K562 (cell line): Measurements from ENCODE around the gene CYRIA. TPM values are rescaled to one million over a fixed set of nuclear protein-coding genes. Genes with fewer than 3 reads are reported as not detected.

Source experiments
- ATAC-seq: fragments of 200-7000 bp; cut with Tn5 transposase; 3 replicates; pipeline ENCODE4 v1.9.1; 2020; ENCODE audit warnings: moderate library complexity
- BruUV-seq: library from RNA; stranded (reverse); fragments of 400-500 nt; replicated peaks from 2 replicates; lab custom pipeline; 2021; lab: Mats Ljungman, UMichigan
- CTCF ChIA-PET: fragments of 300-600 bp; formaldehyde crosslinking; extraction: SDS; loops from one replicate; lab custom pipeline; 2021; ENCODE audit warnings: low intra/inter-chr PET ratio; lab: Yijun Ruan, JAX
- POLR2A ChIA-PET: fragments of 300-600, 350-650 bp; sonication (Branson Sonifier 250); formaldehyde crosslinking; extraction: SDS; loops from one replicate; lab custom pipeline; 2021; ENCODE audit warnings: antibody characterized with exemption, inconsistent platforms; lab: Yijun Ruan, JAX
- DNase-seq, 4 experiments: peaks; one replicate each; pipeline versions ENCODE4 v3.0.0 to v3.0.0-alpha.2; 2011 to 2018; ENCODE audit warnings: low spot score in 3 of 4, mixed read lengths in 3 of 4; ENCODE audit errors: extremely low read depth in 1 of 4
- FAIRE-seq: peaks from 2 replicates; lab custom pipeline; 2011; peaks lifted over from hg19 to GRCh38; lab: Jason Lieb, UNC
- H2AFZ ChIP-seq: 2 replicates; pipeline ENCODE4 v1.6.0; 2011; ENCODE audit warnings: low read depth, low read length, control low read depth, inconsistent platforms
- H3K27ac ChIP-seq: fragments of 200-600 bp; 3 replicates; pipeline ENCODE4 v1.8.0; 2011; ENCODE audit warnings: low read depth, mild to moderate bottlenecking, control low read depth, inconsistent platforms, low read length, moderate library complexity, mixed read lengths; ENCODE audit errors: extremely low read depth
- H3K27me3 ChIP-seq, 2 experiments: fragments of 300-600 bp in 1 of 2; 2 replicates in 1 of 2; 3 replicates in 1 of 2; pipeline versions ENCODE4 v1.6.0 to v1.8.0; 2011; ENCODE audit warnings: inconsistent platforms in 2 of 2, low read length in 2 of 2, mild to moderate bottlenecking in 1 of 2, mixed read lengths in 1 of 2, moderate library complexity in 1 of 2; ENCODE audit not compliant: control insufficient read depth in 2 of 2, insufficient read depth in 2 of 2
- H3K36me3 ChIP-seq: fragments of 300-600 bp; 3 replicates; pipeline ENCODE4 v1.8.0; 2011; ENCODE audit warnings: mild to moderate bottlenecking, low read length, inconsistent platforms; ENCODE audit not compliant: control insufficient read depth, insufficient read depth
- H3K4me1 ChIP-seq, 2 experiments: fragments of 200-600 bp in 1 of 2; replicated peaks in 1 of 2; 2 replicates in 1 of 2; 3 replicates in 1 of 2; pipeline versions ENCODE4 v1.5.1 to v1.8.0; 2011; ENCODE audit warnings: inconsistent platforms in 2 of 2, low read length in 2 of 2, mild to moderate bottlenecking in 1 of 2, mixed read lengths in 1 of 2, moderate library complexity in 1 of 2; ENCODE audit not compliant: control insufficient read depth in 2 of 2, insufficient read depth in 2 of 2
- H3K4me2 ChIP-seq: 2 replicates; pipeline ENCODE4 v1.6.1; 2011; ENCODE audit warnings: low read length, control low read depth, inconsistent platforms, mixed read lengths; ENCODE audit not compliant: insufficient read depth
- H3K4me3 ChIP-seq: fragments of 200-600 bp; sonication (generic), shearing (Covaris generic); 2 replicates; pipeline ENCODE4 v1.5.1; 2016; ENCODE audit warnings: control low read depth, inconsistent platforms
- H3K79me2 ChIP-seq: fragments of 200-600 bp; 3 replicates; pipeline ENCODE4 v1.8.0; 2011; ENCODE audit warnings: low read length, inconsistent platforms; ENCODE audit not compliant: control insufficient read depth, insufficient read depth
- H3K9ac ChIP-seq, 2 experiments: 2 replicates each; pipeline versions ENCODE4 v1.6.0 to v1.6.1; 2011; ENCODE audit warnings: low read depth in 2 of 2, low read length in 2 of 2, control low read depth in 1 of 2, inconsistent platforms in 1 of 2, mild to moderate bottlenecking in 1 of 2, mixed read lengths in 1 of 2; ENCODE audit not compliant: insufficient read depth in 1 of 2
- H3K9me1 ChIP-seq: one replicate; pipeline ENCODE4 v1.6.0; 2011; ENCODE audit warnings: inconsistent platforms, mild to moderate bottlenecking, low read length, moderate library complexity; ENCODE audit not compliant: control insufficient read depth, insufficient read depth
- H3K9me3 ChIP-seq: replicated peaks from 2 replicates; pipeline ENCODE4 v1.5.1; 2011; ENCODE audit warnings: low read depth, low read length, inconsistent platforms; ENCODE audit not compliant: control insufficient read depth, insufficient read depth
- H4K20me1 ChIP-seq: replicated peaks from 2 replicates; pipeline ENCODE4 v1.6.1; 2011; ENCODE audit warnings: low read length, inconsistent platforms, mixed read lengths; ENCODE audit not compliant: control insufficient read depth, insufficient read depth
- ARHGAP35 ChIP-seq: fragments of 450-650 bp; IDR thresholded peaks from 2 replicates; pipeline ENCODE4 v1.6.1; 2018; ENCODE audit not compliant: partially characterized antibody
- CBFA2T2 ChIP-seq: fragments of 450-650 bp; conservative IDR thresholded peaks from 2 replicates; pipeline ENCODE4 v1.6.1; 2017; ENCODE audit warnings: mild to moderate bottlenecking
- HDAC2 ChIP-seq: fragments of 450-650 bp; IDR thresholded peaks from 2 replicates; pipeline ENCODE4 v1.6.1; 2016; ENCODE audit warnings: mild to moderate bottlenecking
- MCM5 ChIP-seq: fragments of 450-650 bp; IDR thresholded peaks from 2 replicates; pipeline ENCODE4 v1.6.1; 2016; ENCODE audit warnings: low read depth
- MEF2A ChIP-seq: IDR thresholded peaks from 2 replicates; pipeline ENCODE4 v1.6.1; 2011; ENCODE audit warnings: low read depth, mild to moderate bottlenecking, low read length, moderate library complexity; ENCODE audit not compliant: control insufficient read depth
- U2AF2 ChIP-seq: fragments of 200-400 bp; formaldehyde crosslinking; optimal IDR thresholded peaks from 2 replicates; pipeline ENCODE3; 2017; ENCODE audit warnings: low read depth, mild to moderate bottlenecking, low read length
- ZFP36 ChIP-seq: fragments of 150-350 bp; IDR thresholded peaks from 2 replicates; pipeline ENCODE4 v1.6.1; 2018; ENCODE audit warnings: low read length, low read depth; ENCODE audit not compliant: partially characterized antibody
- ZNF384 ChIP-seq: IDR thresholded peaks from 2 replicates; pipeline ENCODE4 v1.6.1; 2012; ENCODE audit warnings: low read depth, low read length, improper control_type of control experiment
- WGBS: fragments of 100-300 bp; shearing (Covaris generic); methylation state at CpG from one replicate; pipeline ENCODE4 v1.1.6; 2016; ENCODE audit warnings: low coverage, mixed read lengths; ENCODE audit not compliant: insufficient coverage; ENCODE audit errors: missing lambda C conversion rate; 5-methylcytosine and 5-hydroxymethylcytosine counted together
- in situ Hi-C: fragments of 300-500 bp; cut with MboI; formaldehyde crosslinking; loops from 4 replicates; pipeline ENCODE4 v1.15.0; 2018; ENCODE audit warnings: inconsistent platforms, mixed read lengths
- intact Hi-C: fragments of 100-400 bp; cut with micrococcal nuclease; formaldehyde crosslinking; loops from 2 replicates; pipeline ENCODE4 v1.14.2; 2022
- polyA plus RNA-seq, 8 experiments: library from polyadenylated mRNA; depleted of rRNA in 4 of 8; stranded (reverse) in 5 of 8; unstranded in 3 of 8; fragments of >200 nt; fragmentation: Nextera tagmentation in 2 of 8; fragmentation: Illumina TruSeq in 1 of 8; extraction: Ambion mirVana in 2 of 8; extraction: Trizol in 1 of 8; gene quantifications; 2 replicates each; pipeline versions ENCODE4 v1.2.1 to v1.2.3, GENCODE V29; 2011 to 2014; ENCODE audit warnings: inconsistent platforms in 1 of 8, missing spikeins in 1 of 8
- total RNA-seq, 7 experiments: library from RNA; depleted of rRNA in 6 of 7; stranded (reverse); fragments of >200 nt in 6 of 7; fragmentation: Illumina TruSeq in 2 of 7; extraction: Trizol in 2 of 7; gene quantifications; 2 replicates each; pipeline versions ENCODE4 v1.2.1 to v1.2.3, GENCODE V29; 2011 to 2021; ENCODE audit warnings: low replicate concordance in 1 of 7
- TF ChIP-seq, protein P1 (sequence below), 2 experiments: fragments of 200-800 bp in 1 of 2; sonication (Bioruptor generic) in 1 of 2; sonication (generic) in 1 of 2; formaldehyde crosslinking in 1 of 2; IDR thresholded peaks in 1 of 2; conservative IDR thresholded peaks in 1 of 2; 2 replicates each; pipeline versions ENCODE4 v1.5.0 to v1.6.1; 2016 to 2020; ENCODE audit warnings: missing compliant biosample characterization in 1 of 2, missing genetic modification characterization in 1 of 2, missing genetic modification reagents in 1 of 2
- TF ChIP-seq, protein P2 (sequence below): fragments of 200-800 bp; sonication (Bioruptor generic); IDR thresholded peaks from 2 replicates; pipeline ENCODE4 v1.6.1; 2016; ENCODE audit warnings: missing genetic modification characterization, missing compliant biosample characterization
- TF ChIP-seq, protein P3 (sequence below): fragments of 450-650 bp; formaldehyde crosslinking; IDR thresholded peaks from 2 replicates; pipeline ENCODE4 v1.4.0; 2022; ENCODE audit warnings: missing genetic modification characterization
- TF ChIP-seq, protein P4 (sequence below): fragments of 250-450 bp; sonication (Bioruptor Pico); IDR thresholded peaks from 2 replicates; pipeline ENCODE4 v1.5.0; 2020; ENCODE audit warnings: mild to moderate bottlenecking, borderline replicate concordance

Gene CYRIA
- total and polyA plus RNA-seq, 9 of the 15 experiments (the other 6 are each of a cell fraction or from before 2014, with no cell fraction given): 0.84 to 5.6 (median 3.0) TPM

DNA sequence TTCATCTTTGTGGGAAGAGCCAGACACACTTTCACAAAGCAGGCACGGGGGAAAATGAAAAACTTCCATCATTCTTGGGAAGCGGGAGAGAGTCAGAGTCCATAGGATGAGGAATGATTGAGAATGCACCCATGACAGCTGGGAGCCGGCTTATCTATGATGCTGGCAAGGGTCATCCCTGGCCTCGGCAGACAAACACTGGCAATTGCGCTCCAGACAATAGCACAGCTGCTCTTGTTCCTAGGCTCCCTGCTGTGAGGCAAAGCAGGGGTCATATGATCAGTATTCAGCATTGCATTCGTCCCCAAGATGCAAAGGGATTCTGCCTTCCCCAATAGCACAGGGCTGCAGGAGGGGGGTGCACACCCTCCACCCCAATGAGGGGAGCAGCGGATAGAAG, 33.0 kb downstream of the CYRIA start:
- Histone ChIP-seq H3K4me1 (peaks cover 18 to 62% of the 10 kb centered on the region in 2 experiments), H2AFZ (no peak overlapping the region), H4K20me1 (no peaks in the 10 kb centered on the region), H3K27me3 (no peaks in the 10 kb centered on the region), H3K4me3 (no peak overlapping the region), H3K79me2 (no peaks in the 10 kb centered on the region), H3K9me1 (no peaks in the 10 kb centered on the region), H3K27ac (no peak overlapping the region), H3K36me3 (no peaks in the 10 kb centered on the region), H3K9ac (no peak overlapping the region), H3K4me2 (no peak overlapping the region; the same call in 1 of the 2 replicates), H3K9me3 (no peaks in the 10 kb centered on the region)
- WGBS: 25% methylated on average over 7 of the region's 7 CpGs
- FAIRE-seq: no peak
- no TSS peak for BruUV-seq
- DNase-seq: peak in 1 of 4 experiments; percentile 40
- in situ Hi-C loops (no loop called here), intact Hi-C loops (loop anchor here (5.0 to 10.0 kb wide), 2 partner anchors 35 to 492 kb away; partner anchors contain the start of gene CYRIA)
- ChIA-PET CTCF (no interaction called here), POLR2A (interaction anchor here (0.6 kb wide), 1 partner anchor 20 kb away, joined by 3 read pairs; no protein-coding TSS in a partner anchor)
- ATAC-seq: no peak
- TF ChIP-seq U2AF2 (no peak), MCM5 (no peak), ZFP36 (no peak), HDAC2 (no peak), CBFA2T2 (0 out of 2 replicates have a peak, but pooled peaks have one; percentile 4), ZNF384 (no peak), MEF2A (no peak), ARHGAP35 (no peak)
- TF ChIP-seq, protein P1, sequence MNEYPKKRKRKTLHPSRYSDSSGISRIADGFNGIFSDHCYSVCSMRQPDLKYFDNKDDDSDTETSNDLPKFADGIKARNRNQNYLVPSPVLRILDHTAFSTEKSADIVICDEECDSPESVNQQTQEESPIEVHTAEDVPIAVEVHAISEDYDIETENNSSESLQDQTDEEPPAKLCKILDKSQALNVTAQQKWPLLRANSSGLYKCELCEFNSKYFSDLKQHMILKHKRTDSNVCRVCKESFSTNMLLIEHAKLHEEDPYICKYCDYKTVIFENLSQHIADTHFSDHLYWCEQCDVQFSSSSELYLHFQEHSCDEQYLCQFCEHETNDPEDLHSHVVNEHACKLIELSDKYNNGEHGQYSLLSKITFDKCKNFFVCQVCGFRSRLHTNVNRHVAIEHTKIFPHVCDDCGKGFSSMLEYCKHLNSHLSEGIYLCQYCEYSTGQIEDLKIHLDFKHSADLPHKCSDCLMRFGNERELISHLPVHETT (CRISPR knock-in tag; conservative IDR thresholded peaks at IDR 0.05 in 1 of 2, IDR thresholded peaks at IDR 0.05 in 1 of 2): 0 out of 4 replicates have a peak, but pooled peaks of 1 of the 2 experiments have one; percentile 42
- TF ChIP-seq, protein P2, sequence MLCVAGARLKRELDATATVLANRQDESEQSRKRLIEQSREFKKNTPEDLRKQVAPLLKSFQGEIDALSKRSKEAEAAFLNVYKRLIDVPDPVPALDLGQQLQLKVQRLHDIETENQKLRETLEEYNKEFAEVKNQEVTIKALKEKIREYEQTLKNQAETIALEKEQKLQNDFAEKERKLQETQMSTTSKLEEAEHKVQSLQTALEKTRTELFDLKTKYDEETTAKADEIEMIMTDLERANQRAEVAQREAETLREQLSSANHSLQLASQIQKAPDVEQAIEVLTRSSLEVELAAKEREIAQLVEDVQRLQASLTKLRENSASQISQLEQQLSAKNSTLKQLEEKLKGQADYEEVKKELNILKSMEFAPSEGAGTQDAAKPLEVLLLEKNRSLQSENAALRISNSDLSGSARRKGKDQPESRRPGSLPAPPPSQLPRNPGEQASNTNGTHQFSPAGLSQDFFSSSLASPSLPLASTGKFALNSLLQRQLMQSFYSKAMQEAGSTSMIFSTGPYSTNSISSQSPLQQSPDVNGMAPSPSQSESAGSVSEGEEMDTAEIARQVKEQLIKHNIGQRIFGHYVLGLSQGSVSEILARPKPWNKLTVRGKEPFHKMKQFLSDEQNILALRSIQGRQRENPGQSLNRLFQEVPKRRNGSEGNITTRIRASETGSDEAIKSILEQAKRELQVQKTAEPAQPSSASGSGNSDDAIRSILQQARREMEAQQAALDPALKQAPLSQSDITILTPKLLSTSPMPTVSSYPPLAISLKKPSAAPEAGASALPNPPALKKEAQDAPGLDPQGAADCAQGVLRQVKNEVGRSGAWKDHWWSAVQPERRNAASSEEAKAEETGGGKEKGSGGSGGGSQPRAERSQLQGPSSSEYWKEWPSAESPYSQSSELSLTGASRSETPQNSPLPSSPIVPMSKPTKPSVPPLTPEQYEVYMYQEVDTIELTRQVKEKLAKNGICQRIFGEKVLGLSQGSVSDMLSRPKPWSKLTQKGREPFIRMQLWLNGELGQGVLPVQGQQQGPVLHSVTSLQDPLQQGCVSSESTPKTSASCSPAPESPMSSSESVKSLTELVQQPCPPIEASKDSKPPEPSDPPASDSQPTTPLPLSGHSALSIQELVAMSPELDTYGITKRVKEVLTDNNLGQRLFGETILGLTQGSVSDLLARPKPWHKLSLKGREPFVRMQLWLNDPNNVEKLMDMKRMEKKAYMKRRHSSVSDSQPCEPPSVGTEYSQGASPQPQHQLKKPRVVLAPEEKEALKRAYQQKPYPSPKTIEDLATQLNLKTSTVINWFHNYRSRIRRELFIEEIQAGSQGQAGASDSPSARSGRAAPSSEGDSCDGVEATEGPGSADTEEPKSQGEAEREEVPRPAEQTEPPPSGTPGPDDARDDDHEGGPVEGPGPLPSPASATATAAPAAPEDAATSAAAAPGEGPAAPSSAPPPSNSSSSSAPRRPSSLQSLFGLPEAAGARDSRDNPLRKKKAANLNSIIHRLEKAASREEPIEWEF: 0 out of 2 replicates have a peak, but pooled peaks have one; percentile 9
- TF ChIP-seq, protein P3, sequence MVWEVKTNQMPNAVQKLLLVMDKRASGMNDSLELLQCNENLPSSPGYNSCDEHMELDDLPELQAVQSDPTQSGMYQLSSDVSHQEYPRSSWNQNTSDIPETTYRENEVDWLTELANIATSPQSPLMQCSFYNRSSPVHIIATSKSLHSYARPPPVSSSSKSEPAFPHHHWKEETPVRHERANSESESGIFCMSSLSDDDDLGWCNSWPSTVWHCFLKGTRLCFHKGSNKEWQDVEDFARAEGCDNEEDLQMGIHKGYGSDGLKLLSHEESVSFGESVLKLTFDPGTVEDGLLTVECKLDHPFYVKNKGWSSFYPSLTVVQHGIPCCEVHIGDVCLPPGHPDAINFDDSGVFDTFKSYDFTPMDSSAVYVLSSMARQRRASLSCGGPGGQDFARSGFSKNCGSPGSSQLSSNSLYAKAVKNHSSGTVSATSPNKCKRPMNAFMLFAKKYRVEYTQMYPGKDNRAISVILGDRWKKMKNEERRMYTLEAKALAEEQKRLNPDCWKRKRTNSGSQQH: no peak
- TF ChIP-seq, protein P4, sequence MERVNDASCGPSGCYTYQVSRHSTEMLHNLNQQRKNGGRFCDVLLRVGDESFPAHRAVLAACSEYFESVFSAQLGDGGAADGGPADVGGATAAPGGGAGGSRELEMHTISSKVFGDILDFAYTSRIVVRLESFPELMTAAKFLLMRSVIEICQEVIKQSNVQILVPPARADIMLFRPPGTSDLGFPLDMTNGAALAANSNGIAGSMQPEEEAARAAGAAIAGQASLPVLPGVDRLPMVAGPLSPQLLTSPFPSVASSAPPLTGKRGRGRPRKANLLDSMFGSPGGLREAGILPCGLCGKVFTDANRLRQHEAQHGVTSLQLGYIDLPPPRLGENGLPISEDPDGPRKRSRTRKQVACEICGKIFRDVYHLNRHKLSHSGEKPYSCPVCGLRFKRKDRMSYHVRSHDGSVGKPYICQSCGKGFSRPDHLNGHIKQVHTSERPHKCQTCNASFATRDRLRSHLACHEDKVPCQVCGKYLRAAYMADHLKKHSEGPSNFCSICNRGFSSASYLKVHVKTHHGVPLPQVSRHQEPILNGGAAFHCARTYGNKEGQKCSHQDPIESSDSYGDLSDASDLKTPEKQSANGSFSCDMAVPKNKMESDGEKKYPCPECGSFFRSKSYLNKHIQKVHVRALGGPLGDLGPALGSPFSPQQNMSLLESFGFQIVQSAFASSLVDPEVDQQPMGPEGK (CRISPR knock-in tag): no peak
